NCI-H1048 (cell line): Measurements from ENCODE around the gene SNX1.
"Not testable (repeated sequence)": the region's sequence is repeated elsewhere in the genome, so short reads cannot be mapped to it uniquely, and the experiment has no call there.

Experiments used
- DNase-seq: peaks from one replicate; lab custom pipeline; 2025; lab: John Stamatoyannopoulos, UW

SNX1 gene

DNA sequence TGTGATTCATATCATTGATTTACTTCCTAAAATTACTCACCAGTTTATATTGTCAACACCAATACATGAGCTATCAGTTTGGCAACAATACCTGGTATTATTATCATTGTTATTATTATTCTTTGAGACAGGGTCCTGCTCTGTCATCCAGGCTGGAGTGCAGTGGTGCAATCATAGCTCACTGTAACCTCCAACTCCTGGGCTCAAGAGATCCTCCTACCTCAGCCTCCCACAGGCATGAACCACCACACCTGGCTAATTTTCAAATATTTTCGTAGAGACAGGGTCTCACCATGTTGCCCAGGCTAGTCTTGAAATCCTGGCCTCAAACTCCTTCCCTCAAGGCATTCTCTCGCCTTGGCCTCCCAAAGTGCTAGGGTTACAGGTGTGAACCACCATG, 22.3 kb upstream of the SNX1 start:
- not testable (repeated sequence) for DNase-seq

DNA sequence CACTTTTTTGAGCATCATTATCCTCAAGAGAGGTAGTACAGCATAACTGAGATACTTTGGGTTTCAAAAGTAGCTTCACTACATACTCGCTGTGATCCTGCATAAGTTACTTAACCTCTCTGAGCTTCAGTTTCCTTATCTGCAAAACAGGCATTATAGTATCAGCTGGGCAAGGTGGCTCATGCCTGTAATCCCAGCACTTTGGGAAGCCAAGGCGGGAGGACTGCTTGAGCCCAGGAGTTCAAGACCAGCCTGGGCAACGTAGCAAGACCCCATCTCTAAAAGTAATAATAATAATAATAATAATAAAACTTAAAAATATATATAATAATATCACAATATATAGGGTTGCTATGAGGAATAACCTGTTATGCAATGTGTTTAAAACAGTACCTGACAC, 13.0 kb upstream of the SNX1 start:
- DNase-seq, result no peak

DNA sequence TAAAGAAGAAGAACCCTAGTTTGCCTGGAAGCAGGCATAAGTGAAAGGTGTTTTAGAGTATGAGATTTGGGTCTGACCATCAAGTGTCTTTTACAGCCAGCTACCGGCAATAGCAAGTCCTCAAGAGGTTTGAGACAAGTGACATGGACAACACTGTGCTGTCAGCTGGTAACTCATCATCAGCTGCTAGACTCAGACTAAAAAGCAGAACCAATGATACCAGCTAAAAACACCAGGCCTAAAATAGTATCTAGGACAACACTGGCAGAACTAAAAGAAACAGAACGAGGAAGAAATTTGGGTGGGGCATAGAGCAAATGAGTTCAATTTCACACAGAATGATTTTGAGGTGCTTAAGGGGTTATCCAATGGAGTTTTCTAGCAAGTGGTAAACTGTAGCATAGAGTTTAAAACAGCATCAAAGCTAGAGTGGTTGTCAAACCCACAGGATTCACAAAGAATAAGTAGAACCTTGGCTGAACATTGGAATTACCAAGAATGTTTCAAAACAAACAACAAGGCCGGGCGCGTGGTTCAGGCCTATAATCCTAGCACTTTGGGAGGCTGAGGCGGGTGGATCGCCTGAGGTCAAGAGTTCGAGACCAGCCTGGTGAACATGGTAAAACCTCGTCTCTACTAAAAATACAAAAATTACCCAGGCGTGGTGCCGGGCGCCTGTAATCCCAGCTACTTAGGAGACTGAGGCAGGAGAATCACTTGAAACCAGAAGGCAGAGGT, 6.1 kb upstream of the SNX1 start:
- DNase-seq, result no peak

DNA sequence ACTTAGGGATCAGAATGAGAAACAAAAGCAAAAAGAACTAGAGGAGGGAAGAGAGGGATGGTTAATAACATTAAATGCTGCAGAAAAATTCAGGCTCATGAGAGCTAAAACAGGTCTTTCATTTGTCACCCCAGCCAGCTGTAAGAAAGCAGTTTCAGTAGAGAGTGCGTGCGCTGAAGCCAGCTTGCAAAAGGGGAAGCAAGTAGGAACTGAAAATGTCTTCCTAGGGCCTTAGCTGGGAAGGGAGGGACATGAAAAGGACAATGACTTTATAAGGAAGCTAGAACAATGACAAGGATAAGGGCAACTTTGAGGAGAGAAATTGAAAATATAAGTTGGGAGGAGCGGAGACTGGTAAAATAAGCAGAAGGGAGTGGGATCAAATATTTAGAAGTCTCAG, 5.3 kb upstream of the SNX1 start:
- DNase-seq, result no peak

DNA sequence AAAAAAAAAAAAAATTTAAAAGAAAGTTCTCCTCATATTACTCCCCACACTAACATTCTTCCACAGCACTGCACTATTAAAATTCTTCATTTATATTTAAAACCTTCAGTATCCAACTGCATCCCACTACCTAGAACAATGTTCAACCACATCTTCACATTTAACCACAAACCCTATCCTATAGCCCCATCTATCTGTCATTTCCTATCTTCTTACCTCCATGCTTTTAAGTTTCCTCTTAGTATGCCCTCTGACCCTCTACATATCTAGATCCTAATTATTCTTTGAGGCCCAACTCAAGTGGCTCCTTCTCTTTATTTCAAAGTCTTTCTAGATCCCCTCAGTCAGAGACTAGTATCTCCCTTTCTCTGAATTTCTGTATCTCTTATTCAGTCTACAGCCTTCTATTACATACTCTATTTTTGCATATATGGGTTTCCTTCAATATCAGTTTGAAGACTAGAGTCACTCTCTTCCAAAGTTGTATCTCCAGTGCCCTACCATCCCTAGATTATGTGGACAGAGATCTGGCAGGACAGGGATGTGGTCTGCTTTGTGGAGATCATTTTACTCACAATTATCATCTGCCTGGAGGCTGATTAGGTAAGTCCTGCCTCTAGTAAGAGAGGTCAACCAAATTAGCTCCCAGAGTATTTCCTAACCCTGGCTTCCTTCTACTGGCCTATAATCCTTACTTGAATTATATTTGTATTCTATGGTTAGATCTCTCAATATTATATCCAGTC, 3.5 kb upstream of the SNX1 start:
- DNase-seq, result no peak

DNA sequence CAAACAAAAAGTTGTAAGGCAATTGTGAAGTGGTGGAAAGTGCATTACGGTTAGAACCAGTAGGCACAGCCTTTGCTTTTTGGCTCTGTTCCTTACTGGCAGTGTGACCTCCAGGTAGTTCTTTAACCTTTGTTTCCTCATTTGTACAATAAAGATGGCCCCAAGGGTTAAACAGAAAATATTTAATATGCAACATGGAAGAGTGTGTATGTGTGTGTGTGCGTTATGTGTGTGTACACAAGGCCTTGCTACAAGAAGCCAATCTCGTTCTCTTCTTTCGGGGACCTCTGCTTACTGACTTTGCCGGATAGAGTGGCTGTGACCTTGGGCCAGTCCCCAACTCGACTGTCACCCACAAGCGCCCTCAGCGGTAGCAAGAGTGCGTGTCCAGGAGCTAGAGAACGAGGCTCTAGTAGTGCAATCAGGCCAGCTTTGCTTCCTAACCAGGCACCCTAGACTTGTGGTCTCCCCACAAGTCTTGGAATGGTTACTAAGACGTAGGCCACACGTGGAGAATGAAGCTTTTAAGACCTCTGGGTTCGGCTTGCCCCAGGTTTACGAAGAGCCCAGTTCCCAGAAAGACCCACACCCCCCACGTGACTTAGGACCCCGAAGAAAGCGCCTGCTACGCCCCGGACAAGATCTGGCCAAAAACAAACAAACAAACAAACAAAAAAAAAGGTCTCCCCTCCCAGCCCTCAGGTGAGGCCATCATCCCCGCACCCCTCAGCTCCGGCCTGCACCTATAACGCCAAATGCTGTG, 2.7 kb upstream of the SNX1 start:
- no peak for DNase-seq

GRCh38 chr15:64093627-64094417, 2.0 kb upstream of the SNX1 start, which contains the start of gene CIAO2A:
Gene CIAO2A, minus strand, starts transcription at chr15:64093838. Its CDS starts 70 bp downstream, at chr15:64093768.
- peak; percentile 94 for DNase-seq

GRCh38 chr15:64095431-64095794, 369 bp upstream of the SNX1 start:
- no peak for DNase-seq

- DNase-seq, result no peak
These were observed 1.0 kb downstream of the SNX1 start for GRCh38 chr15:64096668-64097384.

- no peak for DNase-seq
These were observed 3.6 kb downstream of the SNX1 start for GRCh38 chr15:64099379-64099778.

DNA sequence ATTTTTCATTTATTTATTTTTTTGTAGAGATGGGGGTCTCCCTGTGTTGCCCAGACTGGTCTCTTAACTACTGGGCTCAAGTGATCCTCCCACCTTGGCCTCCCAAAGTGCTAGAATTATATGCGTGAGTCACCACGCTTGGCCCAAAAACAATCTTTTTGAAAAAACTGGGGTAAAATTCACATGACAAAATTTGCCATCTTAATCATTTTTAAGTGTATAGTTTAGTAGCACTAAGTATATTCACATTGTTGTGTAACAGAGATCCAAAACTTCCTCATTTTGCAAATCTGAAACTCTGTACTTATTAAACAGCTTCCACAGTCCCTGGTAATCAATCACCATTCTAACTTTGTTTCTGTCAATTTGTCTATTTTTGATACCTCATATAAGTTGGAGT, 5.2 kb downstream of the SNX1 start:
- no peak for DNase-seq

DNA sequence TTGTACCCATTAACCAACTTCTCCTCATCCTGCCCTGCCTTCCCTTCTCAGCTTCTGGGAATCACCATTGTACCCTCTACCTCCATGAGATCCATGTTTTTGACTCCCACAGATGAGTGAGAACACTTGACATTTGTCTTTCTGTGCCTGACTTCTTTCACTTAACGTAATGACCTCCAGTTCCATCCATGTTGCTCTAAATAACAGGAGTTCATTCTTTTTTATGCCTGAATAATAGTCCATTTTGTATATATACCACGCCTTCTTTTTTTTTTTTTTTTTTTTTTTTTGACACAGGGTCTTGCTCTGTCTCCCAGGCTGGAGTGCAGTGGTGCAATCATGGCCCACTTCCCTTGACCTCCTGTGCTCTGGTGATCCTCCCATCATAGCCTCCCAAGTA, 6.7 kb downstream of the SNX1 start:
- no peak for DNase-seq

GRCh38 chr15:64105113-64105704, 9.4 kb downstream of the SNX1 start:
- DNase-seq, result no peak

- DNase-seq, result no peak
These were observed 11.6 kb downstream of the SNX1 start for GRCh38 chr15:64107337-64107736.

DNA sequence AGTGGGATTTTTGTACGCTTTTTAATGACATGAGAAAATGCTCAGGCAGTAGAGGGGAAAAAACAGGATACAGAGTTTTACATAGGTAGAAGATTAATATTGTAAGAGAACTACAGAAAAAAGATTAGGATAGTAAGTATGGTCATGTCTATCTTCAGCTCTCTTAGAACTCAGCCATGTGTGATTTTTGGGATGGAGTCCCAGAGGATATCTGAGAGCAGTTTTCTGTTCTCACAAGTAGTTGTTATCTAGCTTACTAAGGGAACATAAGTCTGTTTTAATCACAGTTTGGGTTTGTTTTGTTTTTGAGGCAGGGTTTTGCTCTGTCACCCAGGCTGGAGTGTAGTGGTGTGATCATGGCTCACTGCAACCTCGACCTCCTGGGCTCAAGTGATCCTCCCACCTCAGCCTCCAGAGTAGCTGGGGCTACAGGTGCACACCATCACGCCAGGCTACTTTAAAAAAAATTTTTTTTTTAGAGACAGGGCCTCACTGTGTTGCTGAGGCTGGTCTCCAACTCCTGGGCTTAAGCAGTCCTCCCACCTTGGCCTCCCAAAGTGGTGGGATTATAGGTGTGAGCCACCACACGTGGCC, 14.4 kb downstream of the SNX1 start:
- DNase-seq, result not testable (repeated sequence)

DNA sequence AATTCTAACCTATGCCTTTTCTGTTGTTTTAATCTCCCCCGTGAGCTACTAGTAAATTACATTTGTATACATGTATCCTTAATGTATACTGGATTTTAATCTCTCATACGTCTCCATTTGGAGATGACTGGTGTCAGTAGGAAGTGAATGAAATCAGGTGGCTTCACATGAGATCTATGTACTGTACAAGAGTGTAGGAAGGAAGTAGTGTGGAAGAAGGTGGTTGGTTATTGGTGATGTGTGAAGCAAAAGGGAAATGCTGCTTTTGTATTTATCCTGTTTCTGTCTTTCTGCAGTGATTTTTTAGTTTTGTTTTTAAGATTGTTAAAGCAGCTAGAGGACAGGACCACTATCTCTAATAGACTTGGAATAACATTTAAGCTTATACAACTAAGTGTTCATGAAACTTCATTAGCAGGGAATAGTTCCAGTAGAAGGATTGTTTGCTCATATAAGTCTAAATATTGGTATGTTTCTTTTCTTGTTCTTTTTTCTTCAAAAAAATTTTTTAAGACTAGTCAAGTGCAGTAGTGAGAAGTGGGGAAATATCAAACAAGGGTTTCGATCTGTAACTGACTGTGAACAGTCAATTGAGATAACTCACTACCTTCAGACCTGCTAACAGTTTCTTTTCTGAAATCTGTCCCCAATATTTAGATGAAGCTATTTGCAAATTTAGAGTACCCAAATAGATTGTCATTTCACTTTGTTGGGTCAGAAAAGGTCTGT, 15.3 kb downstream of the SNX1 start:
- DNase-seq, result no peak

- DNase-seq, result no peak
These were observed 15.9 kb downstream of the SNX1 start for GRCh38 chr15:64111679-64112050.

- no peak for DNase-seq
These were observed 16.4 kb downstream of the SNX1 start for GRCh38 chr15:64112073-64112772.

- DNase-seq, result no peak
These were observed 17.1 kb downstream of the SNX1 start for GRCh38 chr15:64112904-64113303.
